Measurements from ENCODE around the gene SORCS1. TPM values are rescaled to one million over a fixed set of nuclear protein-coding genes. Genes with fewer than 3 reads are reported as not detected.

SORCS1 gene
- total and polyA plus RNA-seq, 2 of the 8 experiments (the other 6 are each of a cell fraction or from before 2014, with no cell fraction given), result 4.1 to 4.6 TPM

GRCh38 chr10:106567629-106568028 lies 596.9 kb downstream of the SORCS1 start:
- H4K20me1 ChIP-seq (replicated peaks in 1 of 2; ENCODE audit: control insufficient read depth in 1 of 2, insufficient read depth in 2 of 2, low read length in 2 of 2), result no peaks in the 10 kb centered on the region
- H3K27ac ChIP-seq (ENCODE audit: low read depth, low read length), result no peak overlapping the region
- H3K9ac ChIP-seq (replicated peaks in 1 of 4; ENCODE audit: extremely low read depth in 1 of 4, low read depth in 3 of 4, low read length in 3 of 4), result no peak overlapping the region
- FAIRE-seq (no peak), DNase-seq (ENCODE audit: low read depth in 1 of 2, low spot score in 2 of 2) (no peak)
- H3K23ac ChIP-seq (ENCODE audit: insufficient read length), result no peak overlapping the region
- H3K79me2 ChIP-seq (ENCODE audit: control insufficient read depth in 1 of 2, insufficient read depth in 2 of 2, low read length in 2 of 2), result no peaks in the 10 kb centered on the region
- no peak overlapping the region for H3K4me2 ChIP-seq (ENCODE audit: insufficient read depth in 1 of 2, low read depth in 2 of 2, low read length in 2 of 2)
- no peaks in the 10 kb centered on the region for H3K9me3 ChIP-seq (ENCODE audit: insufficient read depth in 2 of 2, low read depth in 1 of 2, low read length in 1 of 2)
- H2BK20ac ChIP-seq (ENCODE audit: low read length), result no peak overlapping the region
- no peak overlapping the region for H2AFZ ChIP-seq (ENCODE audit: low read length)
- H3K79me1 ChIP-seq (ENCODE audit: low read depth, low read length), result no peaks in the 10 kb centered on the region
- H4K5ac ChIP-seq (ENCODE audit: insufficient read length, low read depth, low read length), result no peak overlapping the region
- H3K56ac ChIP-seq (replicated peaks; ENCODE audit: insufficient read length, low read depth, low read length), result no peak overlapping the region
- POLR2A ChIA-PET (ENCODE audit: partially characterized antibody), result no interaction called here
- no peak overlapping the region for H2BK15ac ChIP-seq (ENCODE audit: low read length)
- no peak overlapping the region for H2BK12ac ChIP-seq (ENCODE audit: low read depth, low read length)
- no peak overlapping the region for H3K4ac ChIP-seq (replicated peaks; ENCODE audit: insufficient read length, low read depth, low read length)
- TF ChIP-seq FOSL1 (IDR thresholded peaks at IDR 0.05; ENCODE audit: insufficient read depth, low read depth, low read length), result no peak
- TF ChIP-seq KDM4A (IDR thresholded peaks at IDR 0.05; ENCODE audit: low read depth, low read length, severe bottlenecking), result no peak
- no peak for TF ChIP-seq SP2 (IDR thresholded peaks at IDR 0.05; ENCODE audit: low read length)
- TF ChIP-seq PHF8 (conservative IDR thresholded peaks at IDR 0.05; ENCODE audit: low read depth, low read length), result no peak
- no peak for TF ChIP-seq TAF1 (IDR thresholded peaks at IDR 0.05; ENCODE audit: low read depth, low read length)
- TF ChIP-seq GTF2F1 (IDR thresholded peaks at IDR 0.05; ENCODE audit: borderline replicate concordance, low read depth, low read length), result no peak
- TF ChIP-seq BRCA1 (IDR thresholded peaks at IDR 0.05; ENCODE audit: low read depth, low read length), result no peak
- CTCF ChIA-PET (ENCODE audit: partially characterized antibody), result interaction anchor here (1.2 kb wide), 1 partner anchor 14 kb away, joined by 4 read pairs; no protein-coding TSS in a partner anchor
- H3K27me3 ChIP-seq (replicated peaks in 1 of 4; ENCODE audit: control insufficient read depth in 3 of 4, extremely low read depth in 1 of 4, insufficient read depth in 3 of 4, low read length in 3 of 4), result no peaks in the 10 kb centered on the region
- H3K4me1 ChIP-seq (replicated peaks in 1 of 4; ENCODE audit: control insufficient read depth in 3 of 4, insufficient read depth in 4 of 4, low read length in 3 of 4), result peaks cover 0 to 2% (median 0%) of the 10 kb centered on the region in 4 experiments; a peak in 1 of 7 replicates
- no peaks in the 10 kb centered on the region for H3K23me2 ChIP-seq (ENCODE audit: low read depth, low read length)
- no peak overlapping the region for H2BK5ac ChIP-seq (ENCODE audit: low read depth, low read length)
- H3K4me3 ChIP-seq (ENCODE audit: extremely low read depth in 1 of 4, insufficient read depth in 2 of 4, low read depth in 3 of 4, low read length in 4 of 4), result no peak overlapping the region
- 99 to 100% methylated on average over 2 to 4 of the region's 4 CpGs for WGBS, 2 experiments (ENCODE audit: extremely low coverage in 1 of 2, insufficient coverage in 1 of 2, insufficient read length in 1 of 2, insufficient replicate concordance in 2 of 2, low coverage in 1 of 2, low lambda C conversion rate in 2 of 2, missing lambda C conversion rate in 1 of 2)
- no peaks in the 10 kb centered on the region for H3K36me3 ChIP-seq (ENCODE audit: control insufficient read depth in 2 of 4, insufficient read depth in 4 of 4, low read length in 3 of 4)
- no peak overlapping the region for H2BK120ac ChIP-seq (replicated peaks; ENCODE audit: low read depth, low read length)
- no peak overlapping the region for H2AK5ac ChIP-seq (ENCODE audit: low read depth, low read length)
- no peak overlapping the region for H4K8ac ChIP-seq (ENCODE audit: extremely low read depth, insufficient read depth, low read length)
- no peak overlapping the region for H3K18ac ChIP-seq (ENCODE audit: extremely low read depth, low read length)
- no peak overlapping the region for H4K91ac ChIP-seq (replicated peaks; ENCODE audit: insufficient read length, low read length)
- H3K14ac ChIP-seq (ENCODE audit: insufficient read length), result no peak overlapping the region
